ENCODE data around the gene MYL5.

MYL5 gene

GRCh38 chr4:675036-675882 is 917 bp downstream of the MYL5 start:
- DNase-seq = no peak

- no peak for DNase-seq
Measured at GRCh38 chr4:675980-676870, 1.9 kb downstream of the MYL5 start.

- DNase-seq = no peak
Measured at GRCh38 chr4:676871-677235, 2.5 kb downstream of the MYL5 start.

GRCh38 chr4:677431-678293 is 3.3 kb downstream of the MYL5 start:
- no peak for DNase-seq

- no peak for DNase-seq
Measured at GRCh38 chr4:678331-679103, 4.2 kb downstream of the MYL5 start.

- no peak for DNase-seq
Measured at GRCh38 chr4:679104-679481, 4.8 kb downstream of the MYL5 start.

- DNase-seq = no peak
Measured at GRCh38 chr4:679629-680028, 5.3 kb downstream of the MYL5 start.

GRCh38 chr4:680091-680490 is 5.7 kb downstream of the MYL5 start:
- no peak for DNase-seq

- no peak for DNase-seq
Measured at GRCh38 chr4:680551-680927, 6.2 kb downstream of the MYL5 start.

- DNase-seq = peak; percentile 37
Measured at GRCh38 chr4:680928-681645, 6.7 kb downstream of the MYL5 start.

- no peak for DNase-seq
Measured at GRCh38 chr4:681736-682451, 7.6 kb downstream of the MYL5 start.

GRCh38 chr4:682490-683172 is 8.3 kb downstream of the MYL5 start:
- no peak for DNase-seq

GRCh38 chr4:683247-683897 is 9.0 kb downstream of the MYL5 start:
- no peak for DNase-seq

- DNase-seq = peak; percentile 37
Measured at GRCh38 chr4:683982-684622, 9.8 kb downstream of the MYL5 start.

- DNase-seq = no peak
Measured at GRCh38 chr4:684623-685327, 10.4 kb downstream of the MYL5 start.

- DNase-seq = no peak
Measured at GRCh38 chr4:685679-686412, 11.5 kb downstream of the MYL5 start.

- DNase-seq = no peak
Measured at GRCh38 chr4:686413-687040, 12.2 kb downstream of the MYL5 start.

Measured in fibroblast of upper back skin (primary cell).